Stimulated activated CD8-positive, alpha-beta memory T cell treated with anti-CD3 and anti-CD28 coated beads, Interleukin-7, amount 100 ng/mL, for 4 hours (primary cell): ENCODE results near the gene MKRN2.
"Not testable (repeated sequence)": the region's sequence is repeated elsewhere in the genome, so short reads cannot be mapped to it uniquely, and the experiment has no call there.

ENCODE experiments used
- DNase-seq, 2 donors: peaks; one replicate each; pipeline ENCODE4 v3.0.0-alpha.2; 2020; ENCODE audit warnings: low read depth in 2 of 2

Gene MKRN2, protein sequence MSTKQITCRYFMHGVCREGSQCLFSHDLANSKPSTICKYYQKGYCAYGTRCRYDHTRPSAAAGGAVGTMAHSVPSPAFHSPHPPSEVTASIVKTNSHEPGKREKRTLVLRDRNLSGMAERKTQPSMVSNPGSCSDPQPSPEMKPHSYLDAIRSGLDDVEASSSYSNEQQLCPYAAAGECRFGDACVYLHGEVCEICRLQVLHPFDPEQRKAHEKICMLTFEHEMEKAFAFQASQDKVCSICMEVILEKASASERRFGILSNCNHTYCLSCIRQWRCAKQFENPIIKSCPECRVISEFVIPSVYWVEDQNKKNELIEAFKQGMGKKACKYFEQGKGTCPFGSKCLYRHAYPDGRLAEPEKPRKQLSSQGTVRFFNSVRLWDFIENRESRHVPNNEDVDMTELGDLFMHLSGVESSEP

DNA sequence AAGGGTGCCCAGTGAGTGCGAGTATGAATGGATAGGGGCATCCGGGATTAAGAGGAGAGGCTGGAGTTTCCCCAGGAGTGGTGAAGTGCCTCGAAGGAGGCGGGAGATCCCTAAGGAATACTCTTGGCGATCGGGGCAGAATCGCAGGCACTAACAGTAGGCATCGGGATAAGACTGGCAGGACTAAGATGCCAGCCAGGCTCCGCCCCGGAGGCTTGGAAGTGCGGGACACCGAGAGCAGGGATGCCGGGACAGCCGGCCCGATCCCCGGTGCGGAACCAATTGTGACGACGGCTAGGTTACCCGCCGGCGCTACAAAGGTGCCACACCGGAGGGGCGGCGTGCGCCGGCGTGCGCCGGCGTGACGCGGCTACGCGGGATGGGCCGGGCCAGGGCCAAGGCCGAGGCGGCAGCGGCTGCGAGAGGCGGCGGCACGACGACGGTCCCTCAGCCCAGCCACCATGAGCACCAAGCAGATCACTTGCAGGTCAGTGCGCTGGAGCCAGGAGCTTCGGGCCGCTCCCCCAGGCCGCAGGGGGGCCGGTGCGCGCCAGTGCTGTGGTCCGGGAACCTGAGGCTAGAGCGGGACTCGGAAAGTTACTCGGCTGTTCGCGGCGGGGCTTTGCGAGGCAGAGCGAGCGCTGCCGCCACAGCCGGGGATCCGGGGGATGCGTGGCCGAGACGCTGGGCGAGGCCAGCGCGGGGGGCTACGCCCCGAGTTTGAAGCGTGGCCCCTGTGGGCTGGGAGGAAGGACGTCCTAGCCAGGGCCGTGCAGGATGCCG lies at the start of gene MKRN2:
Gene MKRN2 (plus strand): TSS at position 398 of the 783 bp plus-strand sequence. CDS start 64 bp downstream, at position 462.
- DNase-seq = peak; percentile 59 to 81

DNA sequence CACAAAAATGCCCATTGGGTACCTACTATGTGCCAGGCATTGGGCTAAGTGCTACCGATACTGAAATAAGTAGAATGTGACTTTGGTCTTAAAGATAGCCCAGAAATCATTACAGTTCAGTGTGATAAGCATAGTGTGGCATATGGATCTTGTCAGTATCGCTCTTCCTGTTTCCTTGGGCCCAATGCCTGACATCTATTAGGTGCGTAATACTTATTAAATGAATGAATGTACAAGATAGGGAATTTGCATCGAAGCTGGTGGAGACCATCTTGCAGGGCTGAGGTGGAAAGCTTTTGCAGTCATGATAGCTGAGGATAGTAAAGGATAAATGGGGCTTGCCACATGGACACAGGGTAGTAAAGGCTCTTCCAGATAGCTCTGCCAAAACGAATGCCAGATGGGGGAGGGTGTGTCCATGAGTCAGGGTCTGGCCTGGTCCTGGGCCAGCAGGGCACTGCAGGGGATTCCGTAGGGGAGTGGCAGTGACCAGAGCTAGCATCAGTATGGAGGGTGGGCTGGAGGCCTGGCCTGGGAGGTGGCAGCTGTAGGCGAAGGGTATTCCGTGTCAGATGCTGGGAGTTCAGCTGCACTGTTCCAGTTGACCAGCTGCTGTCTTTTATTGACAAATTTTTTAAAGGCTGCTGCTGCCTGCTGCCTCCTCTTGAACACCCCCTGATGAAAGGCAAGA lies 49.2 kb upstream of the MKRN2 start:
- no peak for DNase-seq

DNA sequence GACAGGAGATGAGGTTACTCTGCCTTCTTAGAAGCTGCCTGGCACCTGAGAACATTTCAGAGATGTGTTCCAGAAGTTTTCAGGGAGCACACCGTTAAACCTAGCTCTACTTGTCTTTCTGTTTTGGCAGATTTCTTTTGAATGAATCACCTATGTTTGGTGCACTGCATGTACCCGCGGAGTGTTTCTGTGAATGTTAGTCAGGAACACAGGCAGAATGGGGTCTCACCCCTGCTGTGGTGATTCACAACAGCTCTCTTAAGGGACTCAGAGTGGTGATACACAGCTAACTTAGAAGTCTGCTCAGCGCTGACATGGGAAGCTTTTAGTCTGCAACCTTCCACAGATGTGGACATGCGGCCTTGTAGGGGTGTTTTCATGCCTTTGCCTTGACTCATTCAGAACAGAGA lies 48.6 kb upstream of the MKRN2 start:
- DNase-seq = no peak

DNA sequence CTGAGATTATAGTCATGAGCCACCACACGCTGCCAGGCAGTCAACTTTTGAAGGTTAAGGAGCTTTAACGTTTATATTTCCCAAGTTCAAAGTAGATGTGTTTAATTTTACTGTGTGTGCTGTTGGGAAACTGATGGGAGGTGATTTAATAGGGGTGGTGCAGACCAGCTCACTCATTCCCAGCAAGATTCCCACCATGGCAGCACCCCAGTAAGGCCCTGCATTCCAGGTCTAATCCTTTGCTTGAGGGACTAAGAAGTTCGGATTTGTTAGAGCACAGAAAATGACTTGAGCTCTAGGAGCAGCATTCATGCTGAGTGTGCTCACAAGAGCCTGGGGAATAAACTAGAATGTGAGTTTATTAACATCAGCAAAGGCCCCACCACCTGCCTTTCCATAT lies 47.4 kb upstream of the MKRN2 start:
- DNase-seq = no peak

DNA sequence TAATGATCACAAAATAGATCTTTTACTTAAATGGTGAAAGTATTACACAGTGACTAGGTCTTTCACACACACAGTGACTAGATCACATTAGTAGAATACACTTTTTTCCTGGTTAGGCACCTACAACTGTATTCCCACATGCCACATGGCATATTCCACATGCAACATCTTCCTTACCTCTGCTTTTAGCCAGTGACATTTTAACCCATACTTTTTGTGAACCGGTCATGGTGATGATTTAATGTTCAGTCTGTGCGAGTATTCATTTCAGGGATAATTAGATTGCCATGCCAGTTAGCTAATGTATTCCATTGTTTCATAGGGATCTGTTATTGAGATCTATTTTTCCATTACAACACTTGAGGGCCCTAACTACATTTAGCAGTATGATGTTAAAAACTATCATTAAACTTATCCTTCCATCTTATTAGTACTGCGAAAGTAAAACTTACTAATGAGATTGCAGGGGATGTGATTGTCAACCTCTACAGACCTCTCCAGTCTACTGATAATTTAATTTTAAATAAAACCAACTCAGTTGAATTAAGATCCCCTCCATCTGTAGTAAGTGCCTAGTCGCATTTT lies 44.3 kb upstream of the MKRN2 start:
- DNase-seq = no peak

DNA sequence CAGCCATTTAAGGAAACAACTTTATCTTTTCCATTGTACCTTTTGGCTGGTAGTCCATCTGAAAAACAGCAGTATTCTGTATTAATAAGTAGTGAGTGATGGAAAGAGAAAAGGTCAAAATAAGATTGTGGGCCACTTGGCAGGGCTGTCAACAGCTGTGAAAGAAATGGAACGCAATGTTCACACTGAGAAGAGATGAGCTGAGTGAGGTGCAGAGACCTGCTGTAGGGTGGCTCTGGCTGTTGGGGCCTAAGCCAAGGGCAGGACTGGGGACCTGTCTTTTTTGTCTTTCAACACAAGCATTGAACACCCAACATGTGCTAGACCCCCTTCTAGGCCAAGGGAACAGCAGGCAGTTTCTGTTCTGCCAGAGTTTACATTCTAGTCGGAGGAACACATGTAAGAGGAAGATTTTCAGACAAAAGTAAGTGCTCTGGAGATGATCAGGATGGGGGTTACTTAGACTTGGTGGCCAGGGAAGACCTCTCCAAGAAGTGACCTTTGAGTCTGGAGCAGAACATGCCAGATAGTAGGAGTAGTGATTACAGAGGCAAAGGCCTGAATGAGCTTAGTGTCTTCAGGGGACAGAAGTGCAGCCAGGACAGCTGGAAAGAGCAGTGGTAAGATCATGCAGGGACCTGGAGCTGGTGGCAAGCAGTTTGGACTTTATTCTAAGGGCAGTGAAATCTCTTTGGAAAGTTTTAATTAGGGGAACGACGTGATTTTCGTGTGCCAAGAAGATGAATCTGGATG lies 43.0 kb upstream of the MKRN2 start:
- no peak for DNase-seq

DNA sequence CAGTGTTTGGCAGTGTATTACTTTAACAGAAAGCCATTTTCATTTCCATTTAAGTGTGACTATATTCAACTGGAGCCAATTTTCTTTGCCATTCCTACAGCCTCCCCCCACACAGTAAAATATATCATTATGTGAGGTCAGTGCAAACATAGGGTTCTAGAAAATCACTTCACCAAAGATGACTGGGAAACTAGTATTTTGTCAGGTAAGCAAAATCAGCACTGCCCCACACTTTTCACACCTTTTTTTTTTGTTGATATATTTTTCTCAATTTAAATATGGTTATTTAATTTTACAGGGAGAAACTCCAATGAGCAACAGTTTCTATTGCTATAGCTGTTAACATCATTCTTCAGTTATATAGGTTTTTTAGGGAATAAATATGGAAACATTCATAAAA lies 41.3 kb upstream of the MKRN2 start:
- DNase-seq = no peak

DNA sequence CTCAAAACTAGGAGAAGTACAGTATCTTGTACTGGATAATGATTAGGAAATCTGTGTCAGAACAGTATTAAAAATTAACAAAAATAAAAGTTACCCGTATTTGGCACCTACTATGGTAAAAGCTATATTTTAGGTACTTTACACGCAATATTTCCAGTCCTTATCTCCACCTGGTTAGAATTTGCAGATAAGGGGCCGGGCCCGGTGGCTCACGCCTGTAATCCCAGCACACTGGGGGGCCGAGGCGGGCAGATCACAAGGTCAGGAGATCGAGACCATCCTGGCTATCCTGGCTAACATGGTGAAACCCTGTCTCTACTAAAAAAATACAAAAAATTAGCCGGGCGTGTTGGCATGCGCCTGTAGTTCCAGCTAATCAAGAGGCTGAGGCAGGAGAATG lies 40.0 kb upstream of the MKRN2 start:
- DNase-seq = no peak

DNA sequence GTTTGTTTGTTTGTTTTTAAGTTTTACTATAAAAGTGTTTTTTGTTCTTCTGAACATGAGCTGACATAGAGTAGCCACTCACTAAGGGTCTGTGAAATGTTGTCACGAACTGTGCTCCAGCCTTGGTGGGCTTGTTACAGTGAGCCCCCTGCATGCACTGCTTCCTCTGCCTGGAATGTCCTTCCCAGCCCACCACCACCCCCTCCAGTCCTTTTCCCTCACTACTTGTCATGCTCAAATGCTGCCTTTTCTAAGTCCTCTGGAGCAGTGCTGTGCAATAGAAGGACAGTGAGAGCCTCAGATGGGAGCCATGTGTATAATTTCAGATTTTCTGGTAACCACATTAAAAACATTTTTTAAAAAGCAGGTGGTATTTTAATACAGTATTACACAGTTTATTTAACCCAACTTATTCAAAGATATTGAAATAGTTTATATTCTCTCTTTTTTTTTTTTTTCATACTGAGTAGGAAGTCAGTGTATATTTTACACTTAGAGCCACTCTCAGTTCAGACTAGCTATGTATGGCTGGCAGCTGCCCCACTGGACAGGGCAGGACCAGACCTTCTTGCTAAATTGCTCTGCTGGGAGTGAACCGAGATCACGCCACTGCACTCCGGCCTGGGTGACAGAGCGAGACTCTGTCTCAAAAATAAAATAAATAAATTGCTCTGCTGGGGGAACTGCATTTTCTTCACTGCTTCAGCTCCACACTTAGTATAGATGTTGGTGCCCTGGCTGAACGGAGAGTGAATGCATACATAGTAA lies 38.4 kb upstream of the MKRN2 start:
- DNase-seq = no peak

DNA sequence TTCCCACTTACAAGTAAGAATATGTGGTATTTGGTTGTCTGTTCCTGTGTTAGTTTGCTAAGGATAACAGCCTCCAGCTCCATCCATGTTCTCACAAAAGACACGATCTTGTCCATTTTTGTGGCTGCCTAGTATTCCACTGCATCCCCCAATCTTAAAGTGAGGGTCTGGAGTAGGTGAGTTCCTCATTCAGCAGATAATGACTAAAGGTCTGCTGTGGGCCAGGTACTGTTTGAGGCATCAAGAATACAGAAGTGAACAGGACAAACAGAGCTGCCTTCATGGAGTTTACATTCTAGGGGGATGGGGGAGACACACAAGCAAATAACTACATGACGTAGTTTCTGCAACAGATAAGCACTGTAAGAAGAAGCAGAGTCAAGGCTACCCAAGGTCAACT lies 35.9 kb upstream of the MKRN2 start:
- no peak for DNase-seq

DNA sequence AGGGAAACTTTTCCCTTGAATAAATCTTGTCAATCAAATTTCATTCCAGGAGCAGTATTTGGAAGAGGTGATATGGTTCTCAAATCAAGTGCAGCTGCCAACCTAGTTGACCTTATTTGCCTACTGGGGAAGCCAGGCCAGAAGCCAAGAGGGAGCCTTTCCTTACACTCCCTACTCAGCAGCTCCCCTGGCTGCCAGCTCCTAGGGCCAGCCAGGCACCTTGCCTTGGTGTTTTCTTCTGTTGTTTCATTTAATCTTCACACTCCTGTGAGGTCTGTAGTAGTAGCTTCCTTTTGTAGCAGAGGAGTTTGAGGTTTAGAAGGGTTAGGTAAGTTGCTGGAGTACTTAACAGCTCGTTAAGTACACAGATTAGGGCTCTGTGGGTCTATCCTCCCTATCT lies 34.2 kb upstream of the MKRN2 start:
- no peak for DNase-seq

DNA sequence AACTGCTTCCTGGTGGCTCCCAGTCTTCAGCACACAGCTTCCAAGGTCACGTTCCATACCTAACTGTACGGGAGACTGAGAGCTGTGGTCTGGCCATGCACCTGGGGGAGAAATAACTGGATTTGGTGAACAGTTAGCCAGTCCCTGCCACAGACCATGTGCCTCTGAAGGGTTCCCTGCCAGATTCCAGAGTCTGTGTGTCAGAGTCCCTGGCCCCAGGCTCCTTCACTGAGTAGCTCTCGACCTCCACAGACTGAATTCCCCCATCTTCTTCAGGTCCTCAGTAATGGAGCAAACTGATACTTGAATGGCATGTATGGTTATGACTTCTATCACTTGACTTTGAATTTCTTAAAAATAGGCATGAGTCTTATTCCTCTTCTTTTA lies 29.1 kb upstream of the MKRN2 start:
- no peak for DNase-seq

DNA sequence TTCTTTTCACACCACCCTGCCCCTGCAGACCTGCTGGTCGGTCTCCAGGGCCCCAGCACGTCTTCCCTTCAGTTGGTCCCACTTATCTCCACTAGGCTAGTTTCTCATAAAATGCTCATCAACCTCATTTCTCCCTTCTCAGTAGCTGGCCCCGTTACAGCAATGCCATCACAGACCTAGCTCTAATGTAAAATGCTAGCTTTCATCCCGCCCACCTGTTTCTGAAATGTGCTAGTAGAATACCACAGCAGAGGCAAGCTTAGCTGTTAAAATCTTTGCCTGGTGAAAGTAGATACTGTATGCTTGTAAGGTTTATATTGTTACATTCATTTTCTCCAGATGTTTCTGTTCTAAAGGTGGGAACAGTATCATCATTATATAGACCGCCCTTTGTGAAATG lies 24.7 kb upstream of the MKRN2 start:
- no peak for DNase-seq

DNA sequence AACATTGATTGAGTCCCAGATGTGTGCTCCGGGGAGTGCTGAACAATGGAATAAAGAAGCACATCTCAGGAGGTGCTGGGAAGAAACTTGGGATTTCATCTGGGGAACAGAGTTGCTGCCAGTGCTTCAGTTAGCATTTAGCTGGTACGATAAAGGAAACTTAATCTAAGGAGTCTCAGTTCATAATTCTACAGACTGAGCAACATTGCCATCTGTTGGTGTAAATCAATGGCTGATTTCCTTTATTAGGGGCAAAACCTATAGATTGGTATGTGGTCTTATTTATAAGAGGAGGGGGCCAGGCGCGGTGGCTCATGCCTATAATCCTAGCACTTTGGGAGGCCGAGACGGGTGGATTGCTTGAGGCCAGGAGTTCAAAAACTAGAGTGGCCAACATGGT lies 20.5 kb upstream of the MKRN2 start:
- no peak for DNase-seq

DNA sequence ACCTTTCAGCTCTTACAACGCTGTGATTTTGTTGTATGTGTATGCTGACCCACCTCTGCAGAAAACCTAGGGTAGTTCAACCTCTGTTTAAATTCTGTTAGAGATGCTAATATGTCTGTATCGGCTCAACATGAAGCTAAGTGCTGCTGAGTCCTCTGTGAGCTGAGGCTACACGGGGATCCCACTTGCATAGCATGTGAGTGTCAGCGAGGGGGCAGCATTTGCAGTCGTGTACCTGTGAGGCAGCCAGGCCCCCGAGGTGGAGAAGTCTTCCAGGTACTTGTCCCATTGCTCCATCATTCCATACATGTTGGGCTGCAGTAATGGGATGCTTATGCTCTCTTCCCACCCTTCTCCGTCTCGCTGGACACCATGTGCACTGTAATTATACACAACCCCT lies 15.3 kb upstream of the MKRN2 start:
- DNase-seq = no peak

DNA sequence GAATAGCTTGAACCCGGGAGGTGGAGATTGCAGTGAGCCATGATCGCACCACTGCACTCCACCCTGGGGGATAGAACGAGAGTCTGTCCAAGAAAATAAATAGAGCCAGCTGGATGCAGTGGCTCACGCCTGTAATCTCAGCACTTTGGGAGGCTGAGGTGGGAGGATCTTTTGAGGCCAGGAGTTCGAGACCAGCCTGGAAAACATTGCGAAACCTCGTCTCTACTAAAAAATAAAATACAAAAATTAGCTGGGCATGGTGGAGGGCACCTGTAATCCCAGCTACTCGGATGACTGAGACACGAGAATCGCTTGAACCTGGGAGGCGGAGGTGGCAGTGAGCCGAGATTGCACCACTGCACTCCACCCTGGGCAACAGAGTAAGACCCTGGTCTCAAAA lies 13.4 kb upstream of the MKRN2 start:
- DNase-seq = not testable (repeated sequence)

DNA sequence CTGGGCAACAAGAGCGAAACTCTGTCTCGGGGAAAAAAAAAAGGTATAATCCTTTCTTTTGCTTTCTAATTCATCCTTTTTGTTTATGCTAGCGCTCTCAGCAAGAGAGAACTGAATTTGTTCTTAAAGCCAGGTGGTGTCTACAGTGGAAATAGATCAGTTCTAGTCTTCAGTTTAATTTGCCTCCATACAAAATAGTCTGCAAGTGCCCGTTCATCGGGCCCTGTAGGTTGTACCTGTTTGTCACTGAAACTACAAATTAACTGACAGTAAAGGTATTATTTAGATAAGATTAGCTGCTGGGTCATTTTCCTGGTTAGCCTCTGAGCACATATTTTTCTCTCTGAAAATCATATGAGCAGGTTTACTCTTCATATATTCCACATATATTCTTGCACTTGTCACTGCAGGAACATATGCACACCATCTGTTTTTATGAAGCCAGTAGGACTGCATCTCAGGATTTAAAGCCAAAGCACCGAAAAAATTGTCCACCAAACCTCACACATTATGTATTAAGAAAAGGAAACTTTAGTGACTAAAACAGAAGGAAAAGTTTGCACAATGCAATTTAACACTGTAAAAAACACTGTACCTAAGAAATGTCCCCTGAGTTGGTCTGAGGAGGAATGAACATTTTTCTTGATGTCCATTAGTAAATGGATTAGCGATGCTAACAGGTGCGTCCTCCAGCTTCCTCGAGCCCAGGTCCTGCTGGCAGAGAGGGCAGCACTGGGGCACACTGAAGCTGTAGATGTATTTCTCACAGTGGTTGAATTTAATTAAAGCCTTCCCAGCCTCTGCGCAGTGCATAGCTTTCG lies 12.0 kb upstream of the MKRN2 start:
- DNase-seq = no peak

DNA sequence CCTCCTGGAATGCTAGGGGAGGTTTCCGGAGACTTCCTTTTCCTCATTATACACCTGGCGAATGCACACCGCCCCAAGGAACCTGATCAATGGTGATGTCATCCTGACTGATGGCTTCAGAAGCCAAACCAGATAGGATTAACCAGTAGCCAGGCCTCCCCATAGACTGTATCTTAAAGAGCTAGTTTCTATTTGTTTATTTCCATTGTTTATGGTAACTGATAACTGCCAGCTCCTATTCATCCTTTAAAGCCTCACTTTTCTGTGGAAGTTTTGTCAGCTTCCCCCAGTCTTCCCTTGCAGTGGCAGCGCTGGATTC lies 11.5 kb upstream of the MKRN2 start, which contains the start of gene MKRN2OS:
Gene MKRN2OS (minus strand): TSS at position 27 of the 319 bp plus-strand sequence. CDS start 35 bp downstream, outside the sequence.
- DNase-seq = no peak

DNA sequence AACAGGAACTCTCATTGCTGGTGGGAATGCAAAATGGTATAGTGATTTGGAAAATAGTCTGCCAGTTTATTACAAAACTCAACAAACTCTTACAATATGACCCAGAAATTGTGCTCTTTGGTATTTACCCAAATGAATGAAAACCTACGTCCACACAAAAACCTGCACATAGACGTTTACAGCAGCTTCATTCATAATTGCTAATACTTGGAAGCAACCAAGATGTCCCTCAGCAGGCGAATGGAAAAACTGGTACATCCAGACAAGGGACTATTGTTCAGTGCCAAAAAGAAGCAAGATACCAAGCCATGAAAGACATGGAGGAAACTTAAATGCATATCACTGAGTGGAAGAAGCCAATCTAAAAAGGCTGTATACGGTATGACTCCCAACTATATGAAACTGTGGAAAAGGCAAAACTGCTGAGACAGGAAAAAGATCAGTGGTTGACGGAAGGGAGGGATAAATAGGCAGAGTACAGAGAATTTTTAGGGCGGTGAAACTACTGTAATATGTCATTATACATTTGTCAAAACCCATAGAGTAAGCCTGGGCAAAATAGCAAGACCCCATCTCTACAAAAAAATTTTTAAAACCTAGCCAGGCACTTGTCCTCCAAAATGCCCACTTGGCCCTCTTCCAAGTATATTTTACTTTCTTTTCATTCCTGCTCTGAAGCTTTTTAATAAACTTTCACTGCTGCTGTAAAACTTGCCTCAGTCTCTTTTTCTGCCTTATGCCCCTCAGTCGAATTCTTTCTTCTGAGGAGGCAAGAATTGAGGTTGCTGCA lies 6.7 kb upstream of the MKRN2 start:
- DNase-seq = no peak
